ENCODE measurements around the gene SCYGR2. TPM values are rescaled to one million over a fixed set of nuclear protein-coding genes. Genes with fewer than 3 reads are reported as not detected.
A peak's percentile ranks its signal among the peaks of the same experiment; 100 is the strongest.
"Not testable (repeated sequence)": the region's sequence is repeated elsewhere in the genome, so short reads cannot be mapped to it uniquely, and the experiment has no call there.

The SCYGR2 gene
- total RNA-seq: not detected
- not detected for polyA plus RNA-seq
- total RNA-seq: 0 reads per million in 6 experiments

GRCh38 chr2:227598835-227599503, at the start of gene SCYGR2:
Gene SCYGR2 (plus strand): TSS chr2:227598893. CDS start chr2:227598893, 0 bp downstream.
- H3K4me1 Mint-ChIP-seq, DNase-seq, POLR2A ChIA-PET, H3K36me3 Mint-ChIP-seq, H3K27ac Mint-ChIP-seq, H3K9me3 Mint-ChIP-seq, ATAC-seq, H3K4me3 Mint-ChIP-seq: not testable (repeated sequence)
- H3K27me3 Mint-ChIP-seq: peaks cover 25 to 59% (median 29%) of the 10 kb centered on the region in 5 donors

GRCh38 chr2:227551836-227552235, 46.9 kb upstream of the SCYGR2 start:
- ATAC-seq: no peak
- Mint-ChIP-seq H3K27me3 (no peaks in the 10 kb centered on the region), H3K9me3 (no peaks in the 10 kb centered on the region), H3K4me1 (peaks cover 0 to 1% (median 0%) of the 10 kb centered on the region in 4 donors), H3K27ac (peak overlapping the region in 2 of 10 donors; percentile 29 to 59), H3K4me3 (no peak overlapping the region), H3K36me3 (peaks cover 0 to 75% (median 10%) of the 10 kb centered on the region in 3 donors)
- POLR2A ChIA-PET: no interaction called here
- no peak for DNase-seq

GRCh38 chr2:227562581-227562980, 36.1 kb upstream of the SCYGR2 start:
- no peak for DNase-seq
- Mint-ChIP-seq H3K4me3 (no peak overlapping the region), H3K4me1 (peaks cover 0 to 4% (median 0%) of the 10 kb centered on the region in 4 donors), H3K9me3 (no peaks in the 10 kb centered on the region), H3K27me3 (no peaks in the 10 kb centered on the region), H3K27ac (no peak overlapping the region), H3K36me3 (peaks cover 0 to 33% (median 8%) of the 10 kb centered on the region in 3 donors)
- POLR2A ChIA-PET: no interaction called here
- no peak for ATAC-seq

GRCh38 chr2:227565080-227565479, 33.6 kb upstream of the SCYGR2 start:
- POLR2A ChIA-PET: no interaction called here
- Mint-ChIP-seq H3K36me3 (peaks cover 0 to 17% (median 5%) of the 10 kb centered on the region in 3 donors), H3K27ac (peak overlapping the region in 7 of 10 donors; percentile 4 to 55 (median 8)), H3K4me3 (no peak overlapping the region), H3K9me3 (no peaks in the 10 kb centered on the region), H3K4me1 (peaks cover 0 to 4% (median 0%) of the 10 kb centered on the region in 4 donors), H3K27me3 (no peaks in the 10 kb centered on the region)
- no peak for ATAC-seq
- no peak for DNase-seq

- ATAC-seq: no peak
- no peak for DNase-seq
- Mint-ChIP-seq H3K27me3 (no peaks in the 10 kb centered on the region), H3K4me3 (no peak overlapping the region), H3K4me1 (peaks cover 0 to 9% (median 4%) of the 10 kb centered on the region in 4 donors), H3K27ac (peak overlapping the region in 4 of 10 donors; percentile 16 to 78 (median 48)), H3K9me3 (no peaks in the 10 kb centered on the region), H3K36me3 (peaks cover 0 to 12% (median 3%) of the 10 kb centered on the region in 3 donors)
- POLR2A ChIA-PET: interaction anchor here (1.2 kb wide), 1 partner anchor 12 kb away, joined by 3 read pairs; no protein-coding TSS in a partner anchor
Measured at GRCh38 chr2:227566012-227566411, 32.7 kb upstream of the SCYGR2 start.

- Mint-ChIP-seq H3K27me3 (no peaks in the 10 kb centered on the region), H3K4me3 (no peak overlapping the region), H3K27ac (no peak overlapping the region), H3K36me3 (peaks cover 0 to 8% (median 0%) of the 10 kb centered on the region in 3 donors), H3K9me3 (no peaks in the 10 kb centered on the region), H3K4me1 (peaks cover 0 to 12% (median 6%) of the 10 kb centered on the region in 4 donors)
- no peak for ATAC-seq
- POLR2A ChIA-PET: no interaction called here
- DNase-seq: no peak
Measured at GRCh38 chr2:227568852-227569169, 29.9 kb upstream of the SCYGR2 start.

- Mint-ChIP-seq H3K9me3 (no peaks in the 10 kb centered on the region), H3K4me1 (peaks cover 0 to 10% (median 6%) of the 10 kb centered on the region in 4 donors), H3K27ac (peak overlapping the region in 4 of 10 donors; percentile 8 to 48 (median 28)), H3K27me3 (no peaks in the 10 kb centered on the region), H3K4me3 (no peak overlapping the region), H3K36me3 (peaks cover 0 to 2% (median 0%) of the 10 kb centered on the region in 3 donors)
- ATAC-seq: no peak
- DNase-seq: no peak
- POLR2A ChIA-PET: no interaction called here
Measured at GRCh38 chr2:227570615-227571014, 28.1 kb upstream of the SCYGR2 start.

GRCh38 chr2:227576110-227576509, 22.6 kb upstream of the SCYGR2 start:
- Mint-ChIP-seq H3K4me3 (no peak overlapping the region), H3K36me3 (no peaks in the 10 kb centered on the region), H3K27me3 (peaks cover 2 to 18% (median 14%) of the 10 kb centered on the region in 5 donors), H3K4me1 (peaks cover 0 to 4% (median under 1%) of the 10 kb centered on the region in 4 donors), H3K27ac (no peak overlapping the region), H3K9me3 (peaks cover 0 to under 1% (median 0%) of the 10 kb centered on the region in 9 donors)
- POLR2A ChIA-PET: interaction anchor here (0.6 kb wide), 1 partner anchor 42 kb away, joined by 4 read pairs; no protein-coding TSS in a partner anchor
- DNase-seq (no peak), ATAC-seq (no peak)

- Mint-ChIP-seq H3K36me3 (peaks cover 0 to under 1% (median under 1%) of the 10 kb centered on the region in 3 donors), H3K4me1 (peaks cover 0 to 2% (median under 1%) of the 10 kb centered on the region in 4 donors), H3K27ac (no peak overlapping the region), H3K9me3 (peaks cover 0 to 6% (median 0%) of the 10 kb centered on the region in 9 donors), H3K4me3 (no peak overlapping the region), H3K27me3 (peaks cover 6 to 22% (median 20%) of the 10 kb centered on the region in 5 donors)
- POLR2A ChIA-PET: no interaction called here
- DNase-seq: no peak
- ATAC-seq: no peak
Measured at GRCh38 chr2:227576812-227577211, 21.9 kb upstream of the SCYGR2 start.

- H3K9me3 Mint-ChIP-seq: peaks cover 0 to 14% (median 7%) of the 10 kb centered on the region in 9 donors
- ATAC-seq (no peak), DNase-seq (no peak)
- H3K27ac Mint-ChIP-seq: no peak overlapping the region
- H3K36me3 Mint-ChIP-seq: peaks cover 4 to 8% (median 6%) of the 10 kb centered on the region in 3 donors
- peaks cover 0 to 2% (median under 1%) of the 10 kb centered on the region in 4 donors for H3K4me1 Mint-ChIP-seq
- POLR2A ChIA-PET: no interaction called here
- H3K27me3 Mint-ChIP-seq: peaks cover 13 to 28% (median 27%) of the 10 kb centered on the region in 5 donors
- no peak overlapping the region for H3K4me3 Mint-ChIP-seq
Measured at GRCh38 chr2:227577555-227577954, 21.1 kb upstream of the SCYGR2 start.

GRCh38 chr2:227578642-227579041, 20.1 kb upstream of the SCYGR2 start:
- Mint-ChIP-seq H3K4me3 (no peak overlapping the region), H3K36me3 (peaks cover 6 to 13% (median 10%) of the 10 kb centered on the region in 3 donors), H3K27ac (peak overlapping the region in 1 of 10 donors; percentile 40), H3K27me3 (peaks cover 19 to 38% (median 31%) of the 10 kb centered on the region in 5 donors), H3K9me3 (peaks cover 0 to 25% (median 13%) of the 10 kb centered on the region in 9 donors), H3K4me1 (peaks cover 0 to 2% (median 0%) of the 10 kb centered on the region in 4 donors)
- no peak for DNase-seq
- POLR2A ChIA-PET: no interaction called here
- ATAC-seq: no peak

GRCh38 chr2:227579791-227580190, 18.9 kb upstream of the SCYGR2 start:
- peaks cover 6 to 20% (median 10%) of the 10 kb centered on the region in 3 donors for H3K36me3 Mint-ChIP-seq
- DNase-seq: no peak
- H3K27me3 Mint-ChIP-seq: peaks cover 19 to 50% (median 38%) of the 10 kb centered on the region in 5 donors
- H3K9me3 Mint-ChIP-seq: peaks cover 0 to 27% (median 14%) of the 10 kb centered on the region in 9 donors
- POLR2A ChIA-PET: no interaction called here
- no peak for ATAC-seq
- H3K27ac Mint-ChIP-seq: no peak overlapping the region
- peaks cover 0 to 2% (median 0%) of the 10 kb centered on the region in 4 donors for H3K4me1 Mint-ChIP-seq
- no peak overlapping the region for H3K4me3 Mint-ChIP-seq

GRCh38 chr2:227582369-227582768, 16.3 kb upstream of the SCYGR2 start:
- no peak overlapping the region for H3K4me3 Mint-ChIP-seq
- peaks cover 0 to 27% (median 14%) of the 10 kb centered on the region in 9 donors for H3K9me3 Mint-ChIP-seq
- ATAC-seq (no peak), DNase-seq (no peak)
- H3K27ac Mint-ChIP-seq: no peak overlapping the region
- POLR2A ChIA-PET: no interaction called here
- H3K27me3 Mint-ChIP-seq: peaks cover 17 to 52% (median 36%) of the 10 kb centered on the region in 5 donors
- no peaks in the 10 kb centered on the region for H3K4me1 Mint-ChIP-seq
- peaks cover 6 to 21% (median 10%) of the 10 kb centered on the region in 3 donors for H3K36me3 Mint-ChIP-seq

All from naive thymus-derived CD8-positive, alpha-beta T cell (primary cell).